Psoas muscle (tissue), 8 donors: ENCODE measurements around the gene SMPDL3B. TPM values are rescaled to one million over a fixed set of nuclear protein-coding genes. Genes with fewer than 3 reads are reported as not detected.

ENCODE experiments used
- ATAC-seq, 4 donors: fragments of 200-7000 bp; cut with Tn5 transposase; one replicate each; pipeline ENCODE4 v1.9.1; 2020; ENCODE audit warnings: moderate library complexity in 3 of 4, mild to moderate bottlenecking in 2 of 4
- DNase-seq, 2 donors: peaks; one replicate each; pipeline ENCODE4 v3.0.0-alpha.2; 2020
- H3K27ac ChIP-seq: fragments of 200-600 bp; one replicate; pipeline ENCODE4 v1.8.0; 2022
- H3K27me3 ChIP-seq, 3 donors: fragments of 200-600 bp in 1 of 3; one replicate each; pipeline versions ENCODE4 v1.6.1 to v1.8.0; 2013 to 2022; ENCODE audit warnings: low read length in 2 of 3, mild to moderate bottlenecking in 2 of 3, moderate library complexity in 1 of 3; ENCODE audit not compliant: insufficient read depth in 3 of 3
- H3K36me3 ChIP-seq, 2 donors: fragments of 200-600 bp in 1 of 2; one replicate each; pipeline versions ENCODE4 v1.6.1 to v1.8.0; 2013 to 2022; ENCODE audit warnings: low read depth in 1 of 2, mild to moderate bottlenecking in 1 of 2, moderate library complexity in 1 of 2; ENCODE audit not compliant: insufficient read depth in 1 of 2
- H3K4me1 ChIP-seq: fragments of 200-600 bp; one replicate; pipeline ENCODE4 v1.8.0; 2022
- H3K4me3 ChIP-seq: fragments of 200-600 bp; one replicate; pipeline ENCODE4 v1.8.0; 2022; ENCODE audit warnings: mild to moderate bottlenecking
- H3K9me3 ChIP-seq: fragments of 200-600 bp; one replicate; pipeline ENCODE4 v1.8.0; 2022
- CTCF ChIP-seq: fragments of 200-600 bp; IDR thresholded peaks from one replicate; pipeline ENCODE4 v1.8.0; 2022; ENCODE audit warnings: antibody characterized with exemption
- WGBS, 3 donors: extraction: QIAGEN DNeasy Blood & Tissue Kit; methylation state at CpG; one replicate each; pipeline versions ENCODE4 v1.1.6 to v1.1.7; 2013; 5-methylcytosine and 5-hydroxymethylcytosine counted together
- intact Hi-C, 2 donors: fragments of 100-400 bp; cut with DNase I; formaldehyde crosslinking; loops; one replicate each; pipeline versions ENCODE4 v1.11.0 to v1.14.2; 2022
- long read RNA-seq, 2 donors: library from polyadenylated mRNA; unstranded; transcript quantifications; one replicate each; pipeline ENCODE4 v2.0.0, GENCODE V29; 2021
- polyA plus RNA-seq, 3 donors: library from polyadenylated mRNA; stranded (reverse); fragments of 200-250 nt; gene quantifications; one replicate each; pipeline ENCODE4 v1.2.3, GENCODE V29; 2013
- total RNA-seq, 4 donors: library from RNA; stranded (reverse); fragmentation: NEBNext Ultra II Directional in 2 of 4; extraction: Animal tissue kit (Norgen Biotek cat#: 25700) in 2 of 4; gene quantifications; one replicate each; pipeline versions ENCODE4 v1.2.1 to v1.2.4, GENCODE V29; 2021 to 2023
- donor health status: healthy with polysubstance abuse.
- donor health status: DM: no; HTN: no; CAD: no; lungs with moderate emphysema.
- donor health status: Bipolar disorder and iron deficiency.
- donor health status: healthy.
- donor health status: DM: yes; HTN: yes; CAD: no.
- donor health status: DM: no; HTN: no; CAD: no.
- donor health status: DM: no; HTN: no; CAD: no.
- donor health status: DM: yes; HTN: yes; CAD: no.

The SMPDL3B gene
- not detected for total RNA-seq
- polyA plus RNA-seq: under 1 TPM in 2 of 3 donors, not detected in 1; 0.03 to 0.05 TPM
- long read RNA-seq, donor 1: 0 reads
- long read RNA-seq, donor 2: 0 reads

GRCh38 chr1:27934818-27935549 lies at the start of gene SMPDL3B:
Gene SMPDL3B (plus strand): TSS chr1:27935000. CDS start chr1:27935184, 184 bp downstream.
- 2 to 6% (median 6%) methylated on average over 16 of the region's 16 CpGs for WGBS, 3 donors
- no peak within 1 kb of the TSS for H3K27ac ChIP-seq
- no peaks in the 10 kb centered on the region for H3K4me1 ChIP-seq
- intact Hi-C loops: no loop called here
- no peak for TF ChIP-seq CTCF
- H3K36me3 ChIP-seq: no peaks in the 10 kb centered on the region
- no peaks in the 10 kb centered on the region for H3K9me3 ChIP-seq
- ATAC-seq (no peak), DNase-seq (no peak)
- H3K4me3 ChIP-seq: no peak within 1 kb of the TSS
- H3K27me3 ChIP-seq: peaks cover 0 to 18% (median 2%) of the 10 kb centered on the region in 3 donors

GRCh38 chr1:27885114-27885528 lies 49.7 kb upstream of the SMPDL3B start:
- Histone ChIP-seq H3K27me3 (no peaks in the 10 kb centered on the region), H3K9me3 (no peaks in the 10 kb centered on the region), H3K4me1 (no peaks in the 10 kb centered on the region), H3K27ac (no peak overlapping the region), H3K36me3 (peaks cover 0 to 27% of the 10 kb centered on the region in 2 donors), H3K4me3 (no peak overlapping the region)
- TF ChIP-seq CTCF: no peak
- WGBS, 3 donors: 76 to 85% (median 84%) methylated on average over 8 of the region's 8 CpGs
- DNase-seq (no peak), ATAC-seq (peak in 1 of 4 donors; percentile 36)
- intact Hi-C loops: no loop called here

DNA sequence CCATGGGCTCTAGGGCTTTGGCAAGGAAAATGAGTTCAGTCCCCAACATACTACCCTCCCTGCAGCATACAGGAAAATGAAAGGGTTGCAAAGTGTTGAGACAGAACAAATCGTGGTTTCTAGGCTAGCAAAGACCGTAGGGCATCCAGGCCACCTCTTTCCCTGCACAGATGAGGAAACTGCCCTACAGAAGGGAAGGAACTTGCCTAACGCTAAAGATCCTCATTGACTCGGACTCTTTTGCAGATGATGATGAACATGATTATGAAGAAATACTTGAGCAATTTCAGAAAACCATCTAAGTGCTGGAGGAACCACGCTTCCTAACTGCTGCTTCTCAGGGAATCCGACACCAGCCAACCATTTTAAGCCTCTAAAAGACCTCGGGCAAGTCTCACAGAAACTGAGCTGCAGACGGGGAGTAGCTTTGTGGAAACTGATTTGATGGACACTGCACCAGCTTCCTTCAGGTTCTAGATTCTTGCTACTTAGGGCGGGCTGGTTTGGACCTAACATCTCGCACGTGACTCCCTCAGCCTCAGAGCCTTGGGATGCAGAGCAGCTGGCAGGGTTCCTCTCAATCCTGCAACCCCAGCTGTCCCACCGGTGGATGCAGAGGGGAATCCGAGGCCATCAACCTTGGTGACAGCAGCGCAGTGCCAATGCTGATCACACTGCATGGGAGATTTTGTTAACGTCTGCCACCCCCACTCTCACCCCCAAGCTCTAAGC lies 49.0 kb upstream of the SMPDL3B start:
- no peaks in the 10 kb centered on the region for H3K4me1 ChIP-seq
- no peaks in the 10 kb centered on the region for H3K27me3 ChIP-seq
- WGBS, 3 donors: 68 to 75% (median 71%) methylated on average over 15 of the region's 15 CpGs
- intact Hi-C loops: no loop called here
- DNase-seq (no peak), ATAC-seq (peak in 2 of 4 donors; percentile 44 to 49)
- H3K36me3 ChIP-seq: peaks cover 0 to 34% of the 10 kb centered on the region in 2 donors
- no peak overlapping the region for H3K27ac ChIP-seq
- H3K9me3 ChIP-seq: no peaks in the 10 kb centered on the region
- no peak overlapping the region for H3K4me3 ChIP-seq
- no peak for TF ChIP-seq CTCF

DNA sequence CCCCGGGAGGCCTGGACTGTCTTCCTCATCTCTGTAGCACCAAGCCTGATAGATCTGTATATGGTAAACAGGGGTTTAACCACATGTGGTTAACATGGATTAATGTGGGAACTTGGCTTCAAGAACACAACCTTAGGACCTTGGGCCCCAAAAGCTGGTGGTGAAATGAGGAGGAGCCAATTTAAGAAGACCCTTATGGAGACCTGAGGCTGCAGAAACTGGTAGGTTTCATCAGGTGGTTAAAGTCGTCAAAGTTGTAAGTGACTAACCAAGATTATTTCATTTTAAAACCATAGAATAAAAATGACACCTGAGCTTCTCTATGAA lies 48.5 kb upstream of the SMPDL3B start:
- peaks cover 0 to 39% of the 10 kb centered on the region in 2 donors for H3K36me3 ChIP-seq
- ATAC-seq (no peak), DNase-seq (no peak)
- H3K9me3 ChIP-seq: no peaks in the 10 kb centered on the region
- H3K27ac ChIP-seq: no peak overlapping the region
- no peaks in the 10 kb centered on the region for H3K27me3 ChIP-seq
- 86 to 94% (median 86%) methylated on average over 2 of the region's 2 CpGs for WGBS, 3 donors
- intact Hi-C loops: no loop called here
- H3K4me3 ChIP-seq: no peak overlapping the region
- TF ChIP-seq CTCF: no peak
- no peaks in the 10 kb centered on the region for H3K4me1 ChIP-seq
